Natural killer cell (primary cell): Measurements from ENCODE around the gene NECTIN3. TPM values are rescaled to one million over a fixed set of nuclear protein-coding genes. Genes with fewer than 3 reads are reported as not detected.
A peak's percentile ranks its signal among the peaks of the same experiment; 100 is the strongest.

Source experiments
- ATAC-seq, 3 donors: fragments of 150-1000 bp in 2 of 3; fragments of 200-7000 bp in 1 of 3; cut with Tn5 transposase; 1 replicate in 1 of 3; 2 replicates in 2 of 3; pipeline ENCODE4 v1.10.0; 2021; ENCODE audit warnings: mild to moderate bottlenecking in 2 of 3, moderate library complexity in 2 of 3
- DNase-seq, 2 donors: peaks; one replicate each; pipeline versions ENCODE4 v3.0.0 to v3.0.0-alpha.2; 2013 to 2021; ENCODE audit warnings: mixed read lengths in 1 of 2
- H3K27ac ChIP-seq: one replicate; pipeline ENCODE4 v1.5.1; 2013; ENCODE audit warnings: mild to moderate bottlenecking, low read length
- H3K27me3 ChIP-seq: one replicate; pipeline ENCODE4 v1.6.1; 2013; ENCODE audit warnings: low read length; ENCODE audit not compliant: control insufficient read depth, insufficient read depth
- H3K36me3 ChIP-seq: one replicate; pipeline ENCODE4 v1.6.1; 2013; ENCODE audit warnings: low read length; ENCODE audit not compliant: control insufficient read depth, insufficient read depth
- H3K4me1 ChIP-seq: one replicate; pipeline ENCODE4 v1.6.1; 2013; ENCODE audit warnings: low read length; ENCODE audit not compliant: control insufficient read depth, insufficient read depth
- H3K4me3 ChIP-seq: one replicate; pipeline ENCODE4 v1.5.1; 2013; ENCODE audit warnings: low read length
- H3K9me3 ChIP-seq: one replicate; pipeline ENCODE4 v1.6.1; 2013; ENCODE audit warnings: low read length; ENCODE audit not compliant: control insufficient read depth, insufficient read depth
- H3K27ac Mint-ChIP-seq, 2 donors: one replicate each; pipeline ENCODE4 v1.8.0; 2022; ENCODE audit warnings: mild to moderate bottlenecking in 2 of 2, mixed read lengths in 2 of 2, moderate library complexity in 1 of 2
- H3K27me3 Mint-ChIP-seq, 2 donors: one replicate each; pipeline ENCODE4 v1.8.0; 2022; ENCODE audit warnings: low read depth in 2 of 2, mixed read lengths in 2 of 2
- H3K36me3 Mint-ChIP-seq: one replicate; pipeline ENCODE4 v1.8.0; 2022; ENCODE audit warnings: mixed read lengths
- H3K4me1 Mint-ChIP-seq, 2 donors: one replicate each; pipeline ENCODE4 v1.8.0; 2022; ENCODE audit warnings: mixed read lengths in 2 of 2
- H3K4me3 Mint-ChIP-seq: one replicate; pipeline ENCODE4 v1.8.0; 2022; ENCODE audit warnings: mild to moderate bottlenecking, moderate library complexity, mixed read lengths
- H3K9me3 Mint-ChIP-seq, 2 donors: one replicate each; pipeline ENCODE4 v1.8.0; 2022; ENCODE audit warnings: mixed read lengths in 2 of 2
- CTCF ChIP-seq: fragments of 200-600 bp; IDR thresholded peaks from one replicate; pipeline ENCODE4 v1.8.0; 2022; ENCODE audit warnings: antibody characterized with exemption
- whole genome bisulfite sequencing: methylation state at CpG from one replicate; pipeline ENCODE4 v1.1.7; 2013; ENCODE audit warnings: missing lambda C conversion rate; ENCODE audit not compliant: insufficient coverage; 5-methylcytosine and 5-hydroxymethylcytosine counted together
- intact Hi-C: fragments of 100-400 bp; cut with micrococcal nuclease; formaldehyde crosslinking; loops from one replicate; pipeline ENCODE4 v1.14.2; 2022
- total RNA-seq, 4 donors: library from RNA; stranded (reverse); fragments of 120-200 nt in 1 of 4; gene quantifications; one replicate each; pipeline versions ENCODE4 v1.2.3 to v1.2.4, GENCODE V29; 2013 to 2022

Gene NECTIN3
- total RNA-seq, 3 donors from 2014 or later (not counting 1 experiment from before 2014, with no cell fraction given) = 0.26 to 3.7 (median 2.3) TPM

GRCh38 chr3:111070772-111071256 lies 802 bp upstream of the NECTIN3 start:
- H3K4me1 Mint-ChIP-seq = peaks cover 27 to 32% of the 10 kb centered on the region in 2 donors
- intact Hi-C loops = loop anchor here (5.0 kb wide), 2 partner anchors 166 to 471 kb away; partner anchors contain the start of gene CD96
- Histone ChIP-seq H3K27ac (peak overlapping the region; percentile 4), H3K4me1 (peaks cover 19% of the 10 kb centered on the region), H3K36me3 (no peaks in the 10 kb centered on the region), H3K9me3 (no peaks in the 10 kb centered on the region), H3K4me3 (peak overlapping the region; percentile 48), H3K27me3 (peaks cover 22% of the 10 kb centered on the region)
- H3K27me3 Mint-ChIP-seq = peaks cover 30 to 31% of the 10 kb centered on the region in 2 donors
- DNase-seq (peak in 1 of 2 donors; percentile 61), ATAC-seq (no peak)
- H3K9me3 Mint-ChIP-seq = no peaks in the 10 kb centered on the region
- peak overlapping the region; percentile 91 for H3K4me3 Mint-ChIP-seq
- H3K27ac Mint-ChIP-seq = peak overlapping the region; percentile 61 to 88
- no peaks in the 10 kb centered on the region for H3K36me3 Mint-ChIP-seq
- no peak for TF ChIP-seq CTCF
- 0% methylated on average over 21 of the region's 23 CpGs for WGBS

GRCh38 chr3:111072031-111072921 lies 660 bp downstream of the NECTIN3 start:
- under 1% methylated on average over 71 of the region's 71 CpGs for WGBS
- H3K36me3 Mint-ChIP-seq = no peaks in the 10 kb centered on the region
- no peak for TF ChIP-seq CTCF
- H3K27ac Mint-ChIP-seq = peak overlapping the region; percentile 50 to 88
- peak overlapping the region; percentile 92 for H3K4me3 Mint-ChIP-seq
- Histone ChIP-seq H3K9me3 (no peaks in the 10 kb centered on the region), H3K27ac (no peak overlapping the region), H3K4me1 (peaks cover 19% of the 10 kb centered on the region), H3K36me3 (no peaks in the 10 kb centered on the region), H3K4me3 (peak overlapping the region; percentile 57), H3K27me3 (peaks cover 31% of the 10 kb centered on the region)
- DNase-seq (peak in 1 of 2 donors; percentile 53), ATAC-seq (peak; percentile 11 to 24 (median 12))
- peaks cover 31 to 34% of the 10 kb centered on the region in 2 donors for H3K27me3 Mint-ChIP-seq
- intact Hi-C loops = loop anchor here (5.0 kb wide), 2 partner anchors 165 to 470 kb away; partner anchors contain the start of gene CD96
- peaks cover 27 to 32% of the 10 kb centered on the region in 2 donors for H3K4me1 Mint-ChIP-seq
- no peaks in the 10 kb centered on the region for H3K9me3 Mint-ChIP-seq

GRCh38 chr3:111073218-111073617 lies 1.6 kb downstream of the NECTIN3 start:
- no peaks in the 10 kb centered on the region for H3K36me3 Mint-ChIP-seq
- Histone ChIP-seq H3K4me1 (peaks cover 19% of the 10 kb centered on the region), H3K36me3 (no peaks in the 10 kb centered on the region), H3K27me3 (peaks cover 31% of the 10 kb centered on the region), H3K27ac (no peak overlapping the region), H3K4me3 (no peak overlapping the region), H3K9me3 (no peaks in the 10 kb centered on the region)
- peaks cover 32 to 35% of the 10 kb centered on the region in 2 donors for H3K27me3 Mint-ChIP-seq
- DNase-seq = no peak
- H3K9me3 Mint-ChIP-seq = no peaks in the 10 kb centered on the region
- H3K4me1 Mint-ChIP-seq = peaks cover 27 to 32% of the 10 kb centered on the region in 2 donors
- intact Hi-C loops = loop anchor here (5.0 kb wide), 2 partner anchors 164 to 469 kb away; partner anchors contain the start of gene CD96
- 80% methylated on average over 5 of the region's 5 CpGs for WGBS
- ATAC-seq = no peak
- H3K4me3 Mint-ChIP-seq = peak overlapping the region; percentile 92
- TF ChIP-seq CTCF = no peak
- no peak overlapping the region for H3K27ac Mint-ChIP-seq
